Smooth muscle cell of trachea (primary cell): Measurements from ENCODE around the gene OR5AR1. TPM values are rescaled to one million over a fixed set of nuclear protein-coding genes. Genes with fewer than 3 reads are reported as not detected.

ENCODE experiments used
- total RNA-seq: library from RNA; depleted of rRNA; stranded (reverse); fragments of >200 nt; gene quantifications from 2 replicates; pipeline ENCODE4 v1.2.1, GENCODE V29; 2014

The OR5AR1 gene
- not detected in 2 replicates for total RNA-seq

GRCh38 chr11:56663386-56663785, at the start of gene OR5AR1:
Gene OR5AR1, plus strand, starts transcription at chr11:56663686. Its CDS starts 0 bp downstream, at chr11:56663686.

GRCh38 chr11:56642339-56642738, 21.1 kb upstream of the OR5AR1 start, which contains the start of gene OR5AP2:
Gene OR5AP2, minus strand, starts transcription at chr11:56642439. Its CDS starts 0 bp downstream, at chr11:56642439.

GRCh38 chr11:56698795-56699194, 35.3 kb downstream of the OR5AR1 start, which contains the start of gene OR9G1:
Gene OR9G1, plus strand, starts transcription at chr11:56699095. Its CDS starts 1,293 bp downstream, at chr11:56700388.

Other genes with a start within 250 kb of the OR5AR1 start
- gene OR5M3, start 190.3 kb upstream of the OR5AR1 start, total RNA-seq: not detected in 2 replicates
- not detected in 2 replicates for gene OR5M8, start 172.3 kb upstream of the OR5AR1 start, total RNA-seq
- gene OR5M11, start 120.4 kb upstream of the OR5AR1 start, total RNA-seq: not detected in 2 replicates
- not detected in 2 replicates for gene OR5M10, start 86.0 kb upstream of the OR5AR1 start, total RNA-seq
- gene OR5M1, start 48.8 kb upstream of the OR5AR1 start, total RNA-seq: not detected in 2 replicates
- not detected in 2 replicates for gene OR5AP2, start 21.2 kb upstream of the OR5AR1 start, total RNA-seq
- not detected in 2 replicates for gene OR9G1, start 35.4 kb downstream of the OR5AR1 start, total RNA-seq
- not detected in 2 replicates for gene OR9G4, start 85.0 kb downstream of the OR5AR1 start, total RNA-seq